Measurements from ENCODE around the gene SMG6.

GRCh38 chr17:2343421-2343820 is 39.8 kb upstream of the SMG6 start:
- no peak for TF ChIP-seq CTCF (IDR thresholded peaks at IDR 0.05)
- TF ChIP-seq POLR2AphosphoS5 (IDR thresholded peaks at IDR 0.05): no peak
- TF ChIP-seq POLR2A (IDR thresholded peaks at IDR 0.05): no peak
- TF ChIP-seq EP300 (IDR thresholded peaks at IDR 0.05): no peak

Measured in sigmoid colon (tissue), 4 donors.